MCF 10A (cell line): ENCODE data around the gene SLC25A28. TPM values are rescaled to one million over a fixed set of nuclear protein-coding genes. Genes with fewer than 3 reads are reported as not detected.

ENCODE experiments used
- BruUV-seq: library from RNA; stranded (reverse); fragments of 400-500 nt; replicated peaks from 2 replicates; lab custom pipeline; 2021; lab: Mats Ljungman, UMichigan
- CTCF ChIA-PET: fragments of 300-600 bp; sonication (Branson Sonifier 250); formaldehyde crosslinking; extraction: SDS; loops from one replicate; lab custom pipeline; 2021; ENCODE audit warnings: antibody characterized with exemption, inconsistent platforms; lab: Yijun Ruan, JAX
- POLR2A ChIA-PET: fragments of 300-600, 350-650 bp; sonication (Branson Sonifier 250); formaldehyde crosslinking; extraction: SDS; loops from one replicate; lab custom pipeline; 2020; ENCODE audit warnings: antibody characterized with exemption, inconsistent platforms; lab: Yijun Ruan, JAX
- DNase-seq: peaks from one replicate; pipeline ENCODE4 v3.0.0-alpha.2; 2018; ENCODE audit not compliant: unreplicated experiment
- H3K27ac Mint-ChIP-seq: one replicate; pipeline ENCODE4 v1.8.0; 2022; ENCODE audit warnings: mild to moderate bottlenecking, low read depth, mixed read lengths; ENCODE audit not compliant: unreplicated experiment
- H3K27me3 Mint-ChIP-seq: one replicate; pipeline ENCODE4 v1.8.0; 2022; ENCODE audit warnings: mixed read lengths; ENCODE audit not compliant: insufficient read depth, unreplicated experiment
- H3K36me3 Mint-ChIP-seq: one replicate; pipeline ENCODE4 v1.8.0; 2022; ENCODE audit warnings: mild to moderate bottlenecking, moderate library complexity, mixed read lengths; ENCODE audit not compliant: insufficient read depth, unreplicated experiment
- H3K4me1 Mint-ChIP-seq: one replicate; pipeline ENCODE4 v1.8.0; 2022; ENCODE audit warnings: mixed read lengths; ENCODE audit not compliant: insufficient read depth, unreplicated experiment
- H3K4me3 Mint-ChIP-seq: one replicate; pipeline ENCODE4 v1.8.0; 2022; ENCODE audit warnings: mild to moderate bottlenecking, moderate library complexity, mixed read lengths; ENCODE audit not compliant: unreplicated experiment
- H3K9me3 Mint-ChIP-seq: one replicate; pipeline ENCODE4 v1.8.0; 2022; ENCODE audit warnings: mixed read lengths; ENCODE audit not compliant: unreplicated experiment
- CTCF ChIP-seq: fragments of 200-600 bp; IDR thresholded peaks from one replicate; pipeline ENCODE4 v1.8.0; 2022; ENCODE audit warnings: antibody characterized with exemption, mild to moderate bottlenecking; ENCODE audit not compliant: unreplicated experiment
- intact Hi-C: fragments of 100-400 bp; cut with micrococcal nuclease; formaldehyde crosslinking; loops from 2 replicates; pipeline ENCODE4 v1.14.1; 2022
- total RNA-seq: library from RNA; stranded (reverse); gene quantifications from 2 replicates; pipeline ENCODE4 v1.2.3, GENCODE V29; 2022

Gene SLC25A28
- total RNA-seq, 1 experiment from 2014 or later, result 46.3 TPM

- no peaks in the 10 kb centered on the region for H3K27me3 Mint-ChIP-seq
- intact Hi-C loops, result loop anchor here (5.0 kb wide), 1 partner anchor 78 kb away; the partner anchor contains the start of genes COX15 and CUTC
- peak; percentile 46 for DNase-seq
- no TSS peak for BruUV-seq
- H3K9me3 Mint-ChIP-seq, result no peaks in the 10 kb centered on the region
- CTCF ChIA-PET, result interaction anchor here (0.7 to 1.2 kb wide), 4 partner anchors 24 to 37 kb away, joined by 3 read pairs; no protein-coding TSS in a partner anchor
- H3K4me1 Mint-ChIP-seq, result peaks cover 37% of the 10 kb centered on the region
- no peak for TF ChIP-seq CTCF
- no peak overlapping the region for H3K4me3 Mint-ChIP-seq
- POLR2A ChIA-PET, result interaction anchor here (0.6 to 5.7 kb wide), 18 partner anchors 9 to 359 kb away, joined by 3 to 101 read pairs (median 4); partner anchors contain the start of gene SLC25A28
- no peaks in the 10 kb centered on the region for H3K36me3 Mint-ChIP-seq
- no peak overlapping the region for H3K27ac Mint-ChIP-seq
Measured at GRCh38 chr10:99654390-99655175, 34.3 kb upstream of the SLC25A28 start.

DNA sequence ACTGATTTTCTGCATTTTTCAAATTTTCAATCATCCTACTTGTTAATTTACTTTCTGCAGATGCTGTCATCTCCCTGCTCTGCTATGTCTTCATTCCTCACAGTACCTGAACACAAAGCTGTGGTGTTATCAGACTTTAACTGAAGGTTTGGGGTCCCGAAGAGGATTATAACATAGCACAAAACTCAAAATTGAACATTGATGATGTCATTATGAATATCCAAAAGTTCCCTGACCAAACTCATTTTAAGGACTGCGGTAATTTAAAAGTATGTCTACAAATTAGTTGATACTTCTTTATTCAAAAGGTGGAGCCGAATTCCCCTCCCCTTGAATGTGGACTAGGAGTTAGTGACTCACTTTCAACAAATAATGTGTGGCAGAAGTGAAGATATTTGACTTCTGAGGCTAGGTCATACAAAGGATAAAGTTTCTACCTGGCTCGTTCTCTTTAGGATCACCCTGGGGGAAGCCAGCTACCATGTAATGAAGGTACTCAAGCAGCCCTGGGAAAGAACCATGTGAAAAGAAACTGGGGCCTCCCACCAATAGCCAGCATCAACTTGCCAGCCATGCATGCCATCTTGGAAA is 32.7 kb upstream of the SLC25A28 start:
- TF ChIP-seq CTCF, result no peak
- Mint-ChIP-seq H3K27me3 (no peaks in the 10 kb centered on the region), H3K4me1 (peaks cover 28% of the 10 kb centered on the region), H3K36me3 (no peaks in the 10 kb centered on the region), H3K27ac (no peak overlapping the region), H3K4me3 (no peak overlapping the region), H3K9me3 (no peaks in the 10 kb centered on the region)
- intact Hi-C loops, result no loop called here
- ChIA-PET POLR2A (interaction anchor here (0.6 to 5.7 kb wide), 5 partner anchors 23 to 79 kb away, joined by 3 to 101 read pairs (median 10); partner anchors contain the start of genes COX15, CUTC and SLC25A28), CTCF (interaction anchor here (0.7 to 1.8 kb wide), 4 partner anchors 8 to 58 kb away, joined by 3 to 9 read pairs (median 4); no protein-coding TSS in a partner anchor)
- BruUV-seq, result no TSS peak
- DNase-seq, result no peak

DNA sequence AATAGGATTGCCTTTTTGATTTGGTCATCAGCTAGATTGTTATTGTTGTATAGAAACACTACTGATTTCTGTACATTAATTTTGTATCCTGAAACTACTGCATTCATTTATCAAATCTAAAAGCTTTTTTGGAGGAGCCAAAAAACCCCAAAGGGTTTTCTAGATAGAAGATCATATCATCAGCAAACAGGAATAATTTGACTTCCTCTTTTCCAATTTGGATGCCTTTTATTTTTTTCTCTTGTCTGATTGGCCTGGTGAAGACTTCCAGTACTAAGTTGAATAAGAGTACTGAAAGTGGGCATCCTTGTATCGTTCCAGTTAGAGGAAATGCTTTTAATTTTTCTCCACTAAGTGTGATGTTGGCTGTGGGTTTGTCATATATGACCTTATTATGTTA is 28.5 kb upstream of the SLC25A28 start:
- intact Hi-C loops, result no loop called here
- Mint-ChIP-seq H3K36me3 (no peaks in the 10 kb centered on the region), H3K27ac (no peak overlapping the region), H3K9me3 (no peaks in the 10 kb centered on the region), H3K4me1 (no peaks in the 10 kb centered on the region), H3K27me3 (no peaks in the 10 kb centered on the region), H3K4me3 (no peak overlapping the region)
- no peak for DNase-seq
- TF ChIP-seq CTCF, result no peak
- POLR2A ChIA-PET, result interaction anchor here (0.7 kb wide), 1 partner anchor 32 kb away, joined by 3 read pairs; no protein-coding TSS in a partner anchor
- BruUV-seq, result no TSS peak
- CTCF ChIA-PET, result interaction anchor here (1.6 kb wide), 1 partner anchor 18 kb away, joined by 7 read pairs; no protein-coding TSS in a partner anchor

DNA sequence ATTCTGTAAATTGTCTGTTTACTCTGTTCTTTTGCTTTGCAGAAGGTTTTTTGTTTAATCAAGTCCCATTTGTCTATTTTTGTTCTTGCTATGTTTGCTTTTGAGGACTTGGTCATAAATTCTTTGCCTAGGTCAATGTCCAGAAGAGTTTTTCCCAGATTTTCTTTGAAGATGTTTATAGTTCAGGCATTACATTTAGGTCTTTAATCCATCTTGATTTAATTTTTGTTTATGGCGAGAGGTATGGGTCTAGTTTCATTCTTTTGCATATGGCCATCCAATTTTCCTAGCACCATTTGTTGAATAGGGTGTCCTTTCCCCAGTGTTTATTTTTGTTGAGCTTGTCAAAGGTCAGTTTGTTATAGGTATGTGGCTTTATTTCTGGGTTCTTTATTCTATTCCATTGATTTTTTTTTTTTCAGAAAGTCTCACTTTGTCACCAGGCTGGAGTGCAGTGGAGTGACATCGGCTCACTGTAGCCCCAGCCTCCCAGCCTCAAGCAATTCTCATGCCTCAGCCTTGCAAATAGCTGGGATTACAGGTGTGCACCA is 27.4 kb upstream of the SLC25A28 start:
- BruUV-seq, result no TSS peak
- H3K27me3 Mint-ChIP-seq, result no peaks in the 10 kb centered on the region
- intact Hi-C loops, result no loop called here
- POLR2A ChIA-PET, result interaction anchor here (0.6 kb wide), 1 partner anchor 25 kb away, joined by 3 read pairs; no protein-coding TSS in a partner anchor
- CTCF ChIA-PET, result interaction anchor here (0.6 to 1.6 kb wide), 2 partner anchors 17 to 65 kb away, joined by 4 to 7 read pairs; no protein-coding TSS in a partner anchor
- H3K4me3 Mint-ChIP-seq, result no peak overlapping the region
- no peaks in the 10 kb centered on the region for H3K4me1 Mint-ChIP-seq
- no peaks in the 10 kb centered on the region for H3K36me3 Mint-ChIP-seq
- TF ChIP-seq CTCF, result no peak
- no peaks in the 10 kb centered on the region for H3K9me3 Mint-ChIP-seq
- DNase-seq, result no peak
- H3K27ac Mint-ChIP-seq, result no peak overlapping the region
